Right atrium auricular region (tissue), 2 donors: ENCODE results near the gene OGFOD2. TPM values are rescaled to one million over a fixed set of nuclear protein-coding genes. Genes with fewer than 3 reads are reported as not detected.

Experiments used
- DNase-seq: peaks from one replicate; pipeline ENCODE4 v3.0.0-alpha.2; 2019; ENCODE audit warnings: low spot score
- H3K27ac ChIP-seq, 2 donors: fragments of 200-600 bp; sonication (generic); 1 replicate in 1 of 2; 2 replicates in 1 of 2; pipeline ENCODE4 v1.5.1; 2016 to 2019
- H3K27me3 ChIP-seq, 2 donors: fragments of 200-600 bp; sonication (generic); one replicate each; pipeline versions ENCODE4 v1.5.1 to v1.6.0; 2017 to 2019
- H3K36me3 ChIP-seq: fragments of 200-600 bp; sonication (generic); one replicate; pipeline ENCODE4 v1.5.1; 2016
- H3K4me1 ChIP-seq, 2 donors: fragments of 200-600 bp; sonication (generic); one replicate each; pipeline versions ENCODE4 v1.5.1 to v1.6.0; 2017 to 2019
- H3K4me3 ChIP-seq, 2 donors: fragments of 200-600 bp; sonication (generic); 1 replicate in 1 of 2; 2 replicates in 1 of 2; pipeline ENCODE4 v1.5.1; 2017 to 2019; ENCODE audit warnings: mild to moderate bottlenecking in 1 of 2, moderate library complexity in 1 of 2
- H3K9me3 ChIP-seq, 2 donors: fragments of 200-600 bp; sonication (generic); one replicate each; pipeline ENCODE4 v1.5.1; 2019
- CTCF ChIP-seq, 2 donors: fragments of 200-600 bp; sonication (generic); IDR thresholded peaks; one replicate each; pipeline ENCODE4 v1.5.1; 2019; ENCODE audit warnings: antibody characterized with exemption in 2 of 2
- total RNA-seq, 2 donors: library from RNA; depleted of rRNA; stranded (reverse); fragments of >200 nt; gene quantifications; one replicate each; pipeline ENCODE4 v1.1.0, GENCODE V29; 2016

Gene OGFOD2
- total RNA-seq, 2 donors from 2014 or later: 4.9 to 6.8 TPM

GRCh38 chr12:122976648-122976975, 1.6 kb downstream of the OGFOD2 start:
- peaks cover 0 to 61% of the 10 kb centered on the region in 2 donors for H3K4me1 ChIP-seq
- H3K27ac ChIP-seq: no peak overlapping the region
- H3K27me3 ChIP-seq: no peaks in the 10 kb centered on the region
- no peaks in the 10 kb centered on the region for H3K9me3 ChIP-seq
- no peak for TF ChIP-seq CTCF (IDR thresholded peaks at IDR 0.05)
- H3K36me3 ChIP-seq: no peaks in the 10 kb centered on the region
- DNase-seq: no peak
- H3K4me3 ChIP-seq: peak overlapping the region in 1 of 2 donors; percentile 98

GRCh38 chr12:122977153-122977552, 2.1 kb downstream of the OGFOD2 start:
- peaks cover 0 to 67% of the 10 kb centered on the region in 2 donors for H3K4me1 ChIP-seq
- H3K27ac ChIP-seq: no peak overlapping the region
- no peak overlapping the region for H3K4me3 ChIP-seq
- peaks cover under 1% of the 10 kb centered on the region for H3K36me3 ChIP-seq
- H3K27me3 ChIP-seq: no peaks in the 10 kb centered on the region
- no peak for TF ChIP-seq CTCF (IDR thresholded peaks at IDR 0.05)
- DNase-seq: no peak
- H3K9me3 ChIP-seq: no peaks in the 10 kb centered on the region

GRCh38 chr12:122977655-122978392, 2.8 kb downstream of the OGFOD2 start:
- peaks cover 7% of the 10 kb centered on the region for H3K36me3 ChIP-seq
- peaks cover 0 to 73% of the 10 kb centered on the region in 2 donors for H3K4me1 ChIP-seq

GRCh38 chr12:122978507-122978955, 3.5 kb downstream of the OGFOD2 start:
- Histone ChIP-seq H3K4me3 (no peak overlapping the region), H3K36me3 (peaks cover 14% of the 10 kb centered on the region), H3K9me3 (no peaks in the 10 kb centered on the region), H3K27me3 (no peaks in the 10 kb centered on the region), H3K4me1 (peaks cover 0 to 79% of the 10 kb centered on the region in 2 donors), H3K27ac (no peak overlapping the region)
- no peak for TF ChIP-seq CTCF (IDR thresholded peaks at IDR 0.05)
- DNase-seq: no peak

More at GRCh38 chr12:122977655-122978392, 2.8 kb downstream of the OGFOD2 start:
- Histone ChIP-seq H3K4me3 (no peak overlapping the region), H3K9me3 (no peaks in the 10 kb centered on the region), H3K27ac (no peak overlapping the region), H3K27me3 (no peaks in the 10 kb centered on the region)
- DNase-seq: no peak
- TF ChIP-seq CTCF (IDR thresholded peaks at IDR 0.05): no peak

- no peak for TF ChIP-seq CTCF (IDR thresholded peaks at IDR 0.05)
- H3K36me3 ChIP-seq: peaks cover 15% of the 10 kb centered on the region
- H3K4me3 ChIP-seq: peak overlapping the region; percentile 86 to 95
- no peak overlapping the region for H3K27ac ChIP-seq
- H3K27me3 ChIP-seq: no peaks in the 10 kb centered on the region
- no peaks in the 10 kb centered on the region for H3K9me3 ChIP-seq
- DNase-seq: no peak
- peaks cover 0 to 79% of the 10 kb centered on the region in 2 donors for H3K4me1 ChIP-seq
These were observed 4.2 kb downstream of the OGFOD2 start for GRCh38 chr12:122979001-122979907.
